DMS114 treated with DMSO at 0.1 percent for 48 hours (cell line): Measurements from ENCODE around the gene MAP3K15.
"Not testable (repeated sequence)": the region's sequence is repeated elsewhere in the genome, so short reads cannot be mapped to it uniquely, and the experiment has no call there.

Experiments
- DNase-seq: peaks from one replicate; lab custom pipeline; 2025; ENCODE audit not compliant: unreplicated experiment; lab: John Stamatoyannopoulos, UW

The MAP3K15 gene

GRCh38 chrX:19422661-19423060 is 92.6 kb downstream of the MAP3K15 start:
- DNase-seq: not testable (repeated sequence)

- DNase-seq: no peak
Observed at GRCh38 chrX:19410259-19410658, 105.0 kb downstream of the MAP3K15 start.

- DNase-seq: no peak
Observed at GRCh38 chrX:19403696-19404095, 111.6 kb downstream of the MAP3K15 start.

GRCh38 chrX:19392703-19393102 is 122.6 kb downstream of the MAP3K15 start:
- no peak for DNase-seq

GRCh38 chrX:19392078-19392477 is 123.2 kb downstream of the MAP3K15 start:
- DNase-seq: no peak

- DNase-seq: no peak
Observed at GRCh38 chrX:19389227-19389845, 126.0 kb downstream of the MAP3K15 start.

GRCh38 chrX:19388741-19389140 is 126.6 kb downstream of the MAP3K15 start:
- DNase-seq: no peak

GRCh38 chrX:19388064-19388679 is 127.1 kb downstream of the MAP3K15 start:
- no peak for DNase-seq

GRCh38 chrX:19386679-19387078 is 128.6 kb downstream of the MAP3K15 start:
- DNase-seq: no peak

- DNase-seq: no peak
Observed at GRCh38 chrX:19382555-19383145, 132.7 kb downstream of the MAP3K15 start.

GRCh38 chrX:19381326-19381725 is 134.0 kb downstream of the MAP3K15 start:
- DNase-seq: no peak

- no peak for DNase-seq
Observed at GRCh38 chrX:19377799-19378198, 137.5 kb downstream of the MAP3K15 start.

GRCh38 chrX:19375546-19375945 is 139.8 kb downstream of the MAP3K15 start:
- DNase-seq: no peak

GRCh38 chrX:19373351-19373891 is 141.9 kb downstream of the MAP3K15 start:
- DNase-seq: no peak

- DNase-seq: no peak
Observed at GRCh38 chrX:19372547-19373331, 142.6 kb downstream of the MAP3K15 start.

- DNase-seq: peak; percentile 21
Observed at GRCh38 chrX:19372170-19372546, 143.2 kb downstream of the MAP3K15 start.

GRCh38 chrX:19370061-19370460 is 145.2 kb downstream of the MAP3K15 start:
- no peak for DNase-seq

GRCh38 chrX:19368576-19368975 is 146.7 kb downstream of the MAP3K15 start:
- no peak for DNase-seq

GRCh38 chrX:19361701-19362100 is 153.6 kb downstream of the MAP3K15 start:
- DNase-seq: no peak

- no peak for DNase-seq
Observed at GRCh38 chrX:19360903-19361302, 154.4 kb downstream of the MAP3K15 start.

GRCh38 chrX:19358521-19358920 is 156.8 kb downstream of the MAP3K15 start:
- no peak for DNase-seq

- no peak for DNase-seq
Observed at GRCh38 chrX:19354625-19355024, 160.7 kb downstream of the MAP3K15 start.
